Iris pigment epithelial cell (primary cell): Measurements from ENCODE around the gene TSPYL4.

ENCODE experiments used
- DNase-seq: peaks from one replicate; pipeline ENCODE4 v3.0.0-alpha.2; 2011; ENCODE audit warnings: low read depth

Gene TSPYL4

DNA sequence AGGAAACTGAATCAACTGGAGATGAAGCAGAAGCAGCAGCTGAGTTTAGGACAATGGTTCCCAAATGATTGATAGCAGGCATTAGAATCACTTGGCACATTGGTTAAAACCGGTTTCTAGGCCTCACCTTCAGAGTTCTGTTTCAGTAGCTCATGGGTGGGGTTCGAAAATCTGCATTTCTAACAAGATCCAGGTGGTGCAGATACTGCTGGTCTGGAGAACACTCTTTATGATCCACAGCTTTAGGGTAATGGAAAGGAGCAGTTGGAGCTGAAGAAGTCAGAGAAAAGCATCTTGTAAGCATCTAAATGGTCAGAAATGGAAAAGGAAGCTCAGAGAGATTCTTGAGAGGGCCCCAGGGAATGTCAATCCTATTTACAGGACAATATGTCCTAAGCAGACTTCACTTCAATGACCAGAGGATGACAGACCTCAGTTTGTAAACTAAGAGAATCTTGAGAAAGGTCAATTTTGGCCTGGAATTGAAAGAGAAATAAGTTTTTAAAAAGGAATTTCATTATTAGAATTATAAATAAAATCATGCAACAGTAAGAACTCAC, 17.4 kb upstream of the TSPYL4 start:
- DNase-seq: no peak

DNA sequence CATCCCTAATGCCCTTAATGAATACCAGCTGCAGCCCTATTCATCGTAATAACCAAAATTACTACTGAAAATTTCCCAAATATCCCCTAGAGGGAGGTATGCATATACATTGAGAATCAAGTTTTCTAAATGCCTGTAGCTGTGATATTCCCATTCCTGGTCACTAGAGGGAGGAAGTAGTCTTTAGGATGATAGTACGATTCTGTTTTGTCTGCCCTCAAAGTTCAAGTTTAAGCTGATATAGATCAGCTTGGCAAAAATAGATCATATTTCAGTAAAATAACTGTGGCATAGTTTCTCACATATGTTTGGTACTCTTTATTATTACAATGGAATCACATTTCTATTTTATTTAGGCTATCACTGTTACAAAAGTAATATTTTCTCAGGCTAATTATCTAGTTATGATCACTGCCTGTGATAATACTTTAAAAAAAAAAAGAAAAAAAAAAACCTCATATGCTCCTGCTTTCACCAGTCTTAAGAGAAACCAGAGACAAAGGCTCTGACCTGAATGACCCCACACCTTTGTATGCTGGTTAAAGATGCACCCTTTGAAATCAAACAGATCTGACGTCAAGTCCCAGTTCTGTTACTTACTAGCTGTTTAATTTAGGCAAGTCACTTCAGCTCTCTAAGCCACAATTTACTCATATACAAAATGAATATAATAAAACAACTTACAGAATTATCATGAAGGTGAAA, 14.9 kb upstream of the TSPYL4 start:
- DNase-seq: peak; percentile 83

DNA sequence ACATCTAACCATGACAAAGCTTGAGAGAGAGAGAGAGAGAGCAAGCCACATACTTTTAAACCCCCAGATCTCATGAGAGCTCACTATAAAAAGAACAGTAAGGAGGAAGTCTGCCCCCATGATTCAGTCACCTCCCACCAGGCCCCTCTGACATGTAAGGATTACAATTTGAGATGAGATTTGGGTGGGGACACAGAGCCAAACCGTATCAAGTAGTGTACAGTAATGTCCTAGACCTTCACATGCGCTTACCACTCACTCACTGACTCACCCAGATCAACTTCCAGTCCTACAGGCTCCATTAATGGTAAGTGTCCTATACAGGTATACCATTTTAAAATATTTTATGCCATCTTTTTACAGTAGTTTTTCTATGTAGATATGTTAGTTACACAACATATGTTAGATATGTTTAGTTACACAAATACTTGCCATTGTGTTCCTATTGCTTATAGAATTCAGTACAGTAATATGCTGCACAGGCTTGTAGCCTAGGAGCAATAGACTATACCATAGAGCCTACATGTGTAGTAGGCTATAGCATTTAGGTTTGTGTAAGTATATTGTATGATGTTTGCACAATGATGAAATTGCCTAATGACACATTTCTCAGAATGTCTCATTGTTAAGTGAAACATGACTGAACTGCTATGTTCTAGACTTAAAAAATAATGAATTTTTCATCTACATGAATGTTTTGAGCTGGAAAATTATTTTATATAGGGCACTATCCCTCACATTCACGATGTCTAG, 14.1 kb upstream of the TSPYL4 start:
- DNase-seq: peak; percentile 31

DNA sequence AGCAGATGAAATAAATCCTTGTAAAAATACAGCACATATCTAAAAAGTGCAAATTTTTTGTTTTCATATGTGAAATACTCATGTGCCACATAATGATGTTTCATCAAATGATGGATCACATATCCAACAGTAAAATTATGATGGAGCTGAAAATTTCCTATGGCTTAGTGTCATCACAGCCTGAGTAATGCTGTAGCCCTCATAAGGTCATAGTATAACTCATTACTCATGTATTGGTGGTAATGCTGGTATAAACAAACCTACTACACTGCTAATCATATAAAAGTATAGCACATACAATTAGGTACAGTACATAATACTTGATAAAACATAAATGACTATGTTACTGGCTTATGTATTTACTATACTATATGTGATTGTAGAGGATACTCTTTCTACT, 12.9 kb upstream of the TSPYL4 start:
- DNase-seq: peak; percentile 72

DNA sequence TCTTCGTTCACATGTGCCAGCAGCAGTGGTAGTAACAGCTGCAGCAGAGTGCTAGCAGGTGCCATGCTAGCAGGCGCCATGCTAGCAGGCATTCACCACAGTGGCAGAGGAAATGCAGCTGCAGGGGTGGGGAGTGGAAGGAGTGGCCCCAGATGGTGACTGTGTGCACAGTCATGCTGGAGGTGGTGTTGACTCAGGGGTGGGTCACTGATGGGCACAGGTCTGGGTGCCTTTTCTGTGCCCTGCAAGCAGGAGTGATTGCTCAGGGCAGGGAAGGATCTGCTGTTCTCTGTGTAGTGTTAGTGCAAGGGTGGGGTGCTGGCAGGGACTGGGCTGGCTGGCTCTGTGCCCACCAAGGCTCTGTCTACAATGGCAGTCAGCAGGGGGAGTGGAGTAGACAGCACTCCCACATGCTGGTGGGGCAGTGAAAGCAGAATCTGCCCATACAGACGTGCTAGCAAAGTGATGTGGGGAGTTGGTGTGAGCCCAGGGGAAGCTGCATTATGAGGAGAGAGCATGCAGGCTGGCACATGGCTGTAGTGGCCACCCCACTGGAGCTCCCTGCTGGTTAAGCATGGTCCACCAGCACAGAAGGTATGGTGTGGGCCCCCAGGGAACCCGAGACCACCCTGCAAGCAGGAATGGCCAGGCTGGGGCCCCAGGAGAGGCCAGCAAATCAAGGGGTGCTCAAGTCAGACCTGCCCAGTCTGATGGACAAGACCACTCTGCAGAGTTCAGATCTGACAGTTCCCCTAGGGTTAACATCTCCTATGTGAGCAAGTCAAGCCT, 11.4 kb upstream of the TSPYL4 start:
- no peak for DNase-seq

DNA sequence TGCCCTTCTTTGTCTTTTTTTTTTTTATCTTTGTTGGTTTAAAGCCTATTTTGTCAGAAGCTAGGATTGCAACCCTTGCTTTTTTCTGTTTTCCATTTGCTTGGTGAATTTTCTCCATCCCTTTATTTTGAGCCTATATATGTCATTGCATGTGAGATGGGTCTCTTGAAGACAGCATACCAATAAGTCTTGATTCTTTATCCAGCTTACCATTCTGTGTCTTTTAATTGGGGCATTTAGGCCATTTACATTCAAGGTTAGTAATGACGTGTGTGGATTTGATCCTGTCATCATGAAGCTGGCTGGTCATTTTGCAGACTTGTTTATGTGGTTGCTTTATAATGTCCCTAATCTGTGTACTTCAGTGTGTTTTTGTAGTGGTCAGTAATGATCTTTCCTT, 9.5 kb upstream of the TSPYL4 start:
- no peak for DNase-seq

DNA sequence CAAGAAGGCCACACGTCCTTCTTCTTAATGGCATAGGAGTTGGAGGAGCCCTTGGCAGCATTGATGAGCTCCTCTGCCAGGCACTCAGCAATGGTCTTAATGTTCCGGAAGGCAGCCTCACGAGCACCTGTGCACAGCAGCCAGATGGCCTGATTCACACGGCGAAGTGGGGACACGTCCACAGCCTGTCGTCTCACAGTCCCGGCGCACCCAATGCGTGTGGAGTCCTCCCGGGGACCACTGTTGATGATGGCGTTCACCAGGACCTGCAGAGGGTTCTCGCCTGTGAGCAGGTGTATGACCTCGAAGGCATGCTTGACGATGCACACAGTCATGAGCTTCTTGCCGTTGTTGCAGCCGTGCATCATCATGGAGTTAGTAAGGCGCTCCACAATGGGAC, 4.6 kb upstream of the TSPYL4 start:
- DNase-seq: no peak

DNA sequence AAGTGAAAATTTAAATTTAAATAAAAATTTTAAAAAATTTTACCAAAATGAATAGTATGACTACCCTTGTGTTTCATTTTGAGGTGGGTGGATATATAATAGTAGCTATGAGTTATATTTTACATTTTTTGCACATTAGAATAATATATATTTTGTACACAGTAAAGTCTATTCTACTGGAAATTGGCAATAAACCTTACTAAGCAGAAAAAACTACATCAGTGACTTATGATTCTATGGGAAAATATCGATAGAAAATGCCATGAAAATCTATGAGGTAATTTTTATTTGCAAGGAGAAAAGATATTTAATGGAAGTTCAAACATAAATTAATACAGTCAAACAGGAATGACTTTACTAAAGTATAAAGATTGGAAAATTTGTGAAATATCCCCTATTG, 2.8 kb upstream of the TSPYL4 start:
- DNase-seq: no peak

DNA sequence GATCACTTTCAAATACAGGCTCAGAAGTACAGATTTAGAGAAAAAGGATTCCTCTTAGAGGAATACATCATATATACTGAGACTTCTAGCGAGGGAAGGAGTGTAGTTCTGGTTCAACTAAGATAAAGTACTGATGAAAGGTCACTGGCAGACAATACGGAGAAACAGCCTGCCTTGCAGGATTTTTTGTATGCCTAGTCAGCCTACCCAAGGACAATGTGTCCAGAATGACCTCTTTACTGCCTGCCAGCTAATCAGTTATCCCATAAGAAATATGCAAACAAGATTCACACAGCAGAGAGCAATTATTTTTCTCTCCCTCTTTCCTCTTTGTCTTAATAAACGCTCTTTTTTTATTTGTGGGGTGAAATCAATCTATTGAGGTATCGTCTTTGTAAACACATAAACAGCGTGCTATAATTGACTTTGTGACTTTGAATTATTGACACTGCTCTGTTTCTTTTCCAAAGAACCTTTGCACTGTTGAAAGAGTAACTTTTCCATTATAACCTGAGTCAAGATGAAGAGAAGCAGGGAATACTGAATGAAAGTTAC, 1.4 kb upstream of the TSPYL4 start:
- DNase-seq: peak; percentile 18

DNA sequence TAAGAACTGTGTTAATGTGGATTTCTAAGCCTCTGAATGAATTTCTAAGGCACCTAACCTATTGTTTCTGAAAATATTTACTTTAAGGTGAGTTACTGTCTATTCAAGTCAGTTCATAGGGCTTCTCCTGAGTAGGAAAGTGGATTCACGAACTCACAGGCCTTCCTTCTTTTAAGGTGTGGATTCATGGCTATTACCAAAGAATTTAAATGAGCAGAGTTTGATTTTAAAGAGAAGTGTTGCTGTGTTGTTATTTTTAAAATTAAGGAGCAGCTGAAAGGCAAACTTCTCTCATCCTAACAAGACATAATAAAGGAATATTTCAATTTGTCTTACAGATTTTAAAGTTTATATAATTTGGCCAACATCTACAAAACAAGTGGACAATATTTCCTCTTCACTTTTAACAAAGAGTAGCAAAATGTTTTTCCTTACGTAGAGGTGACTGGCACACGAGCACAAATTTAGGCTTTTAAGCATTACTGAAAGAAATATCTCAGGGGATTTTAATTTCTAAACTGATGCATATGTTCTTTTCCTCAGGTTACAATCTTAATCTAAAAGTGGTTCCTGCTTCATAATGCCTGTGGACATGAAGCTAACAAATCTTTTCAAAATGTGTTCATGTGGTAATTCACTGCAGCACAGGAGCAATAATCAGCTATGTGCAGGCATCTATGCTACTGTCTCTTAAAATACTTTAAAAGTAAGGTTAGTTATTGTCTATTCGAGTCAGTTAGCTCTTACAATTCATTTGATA, 602 bp upstream of the TSPYL4 start:
- DNase-seq: no peak

DNA sequence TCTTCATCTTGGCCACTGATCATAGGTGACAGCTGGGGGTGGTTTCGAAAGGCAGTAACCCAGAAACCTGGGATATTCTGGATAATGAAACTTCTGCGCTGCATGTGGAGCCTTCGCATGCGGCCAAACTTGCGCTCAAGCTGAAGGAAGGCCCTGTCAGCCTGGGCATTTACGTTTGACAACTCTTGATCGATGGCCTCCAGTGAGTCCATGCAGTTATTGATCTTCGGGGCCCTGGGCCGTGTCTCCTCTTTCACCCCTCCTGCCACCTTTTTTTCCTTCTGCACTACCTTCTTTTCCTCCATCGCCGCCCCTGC, 729 bp downstream of the TSPYL4 start:
- no peak for DNase-seq

DNA sequence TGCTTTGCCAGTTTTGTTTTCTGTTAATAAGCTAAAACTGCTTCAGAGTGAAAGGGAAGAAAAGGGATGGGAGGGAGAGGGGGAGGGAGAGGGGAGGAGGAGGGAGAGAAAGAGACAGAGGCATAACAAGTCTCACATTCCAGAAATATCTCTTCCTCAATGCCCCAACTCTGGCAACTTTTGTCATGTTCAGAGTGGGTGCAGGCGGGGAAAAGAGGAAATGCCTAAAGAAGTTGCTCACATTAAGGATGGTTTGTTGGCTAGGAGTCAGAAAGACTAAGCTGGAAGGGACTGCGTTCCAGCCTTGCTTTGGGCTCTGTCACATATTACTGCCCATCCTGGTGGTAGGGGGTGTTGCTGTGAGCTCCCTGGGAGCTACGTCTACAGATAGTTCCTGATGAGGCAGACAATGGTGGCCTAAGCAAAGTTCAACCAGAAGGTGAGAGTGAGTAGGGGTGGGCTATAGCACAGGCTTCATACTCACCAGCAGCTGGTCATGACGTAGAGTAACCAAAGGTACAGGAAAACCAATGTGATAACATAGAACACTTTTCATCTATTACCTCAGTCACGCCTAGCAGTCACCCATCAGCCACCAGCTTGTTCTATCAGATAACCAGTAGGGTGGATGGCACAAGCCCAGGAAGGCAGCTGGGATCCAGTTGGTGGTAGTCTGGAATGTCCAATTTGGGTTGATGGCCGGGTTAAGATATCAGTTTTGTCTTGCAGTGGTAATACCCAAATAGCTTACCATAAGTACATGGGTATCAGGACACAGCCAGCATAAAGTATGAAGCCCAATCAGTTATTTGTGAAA, 2.1 kb downstream of the TSPYL4 start:
- DNase-seq: peak; percentile 71

DNA sequence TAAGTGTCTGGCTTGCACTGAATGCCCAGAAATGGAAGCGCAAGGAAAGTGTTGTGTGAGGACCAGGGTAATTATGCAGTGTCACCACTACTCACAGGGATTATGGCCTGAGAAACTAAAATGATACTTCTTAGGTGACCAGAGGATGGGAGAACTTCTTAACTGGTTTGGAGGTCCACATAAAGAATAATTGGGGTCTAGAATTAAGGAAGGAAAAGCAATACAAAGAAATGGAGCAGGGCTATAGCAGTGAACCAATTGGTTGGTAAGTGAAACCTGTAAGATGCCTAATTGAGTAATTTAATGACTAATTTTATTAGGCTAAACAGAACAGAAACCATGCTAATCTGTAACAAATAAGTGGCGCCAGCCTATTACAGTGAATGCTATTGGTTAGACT, 5.3 kb downstream of the TSPYL4 start:
- no peak for DNase-seq

DNA sequence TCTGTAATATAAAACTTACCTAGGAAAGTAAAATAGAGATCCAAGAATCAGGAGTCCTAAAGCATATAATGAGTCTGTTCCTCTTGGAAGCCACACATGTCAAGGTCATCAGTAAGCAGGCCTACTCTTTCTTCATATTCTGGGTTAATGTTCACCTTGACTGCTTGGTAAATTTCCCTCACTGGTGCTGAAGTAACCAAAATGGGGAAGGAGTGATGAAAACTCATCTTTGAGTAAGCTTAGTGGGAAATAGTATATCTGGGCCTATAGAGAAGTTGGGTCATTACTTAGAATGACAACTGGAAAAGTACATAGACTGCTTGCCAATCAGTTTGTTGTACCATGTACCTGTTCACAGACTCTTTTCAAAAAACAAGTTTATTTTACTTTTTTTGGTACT, 6.6 kb downstream of the TSPYL4 start:
- no peak for DNase-seq

DNA sequence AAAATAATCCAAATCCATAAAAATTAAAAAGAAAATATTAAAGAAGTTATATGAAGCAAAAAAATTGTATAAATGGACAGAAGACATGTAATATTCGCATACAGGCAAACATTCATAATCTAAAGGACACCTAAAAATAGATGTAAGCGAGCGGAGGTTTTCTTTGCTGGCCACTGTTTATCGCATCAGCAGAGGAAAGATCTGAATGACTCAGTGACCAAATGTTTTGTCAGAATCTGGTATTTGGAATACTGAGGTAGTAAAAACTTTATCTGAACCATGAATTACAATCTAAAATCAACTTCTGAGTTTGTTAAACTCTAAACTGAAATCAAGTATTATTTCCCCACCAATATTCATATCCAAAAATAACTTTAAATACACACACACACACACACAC, 7.8 kb downstream of the TSPYL4 start:
- DNase-seq: peak; percentile 87

DNA sequence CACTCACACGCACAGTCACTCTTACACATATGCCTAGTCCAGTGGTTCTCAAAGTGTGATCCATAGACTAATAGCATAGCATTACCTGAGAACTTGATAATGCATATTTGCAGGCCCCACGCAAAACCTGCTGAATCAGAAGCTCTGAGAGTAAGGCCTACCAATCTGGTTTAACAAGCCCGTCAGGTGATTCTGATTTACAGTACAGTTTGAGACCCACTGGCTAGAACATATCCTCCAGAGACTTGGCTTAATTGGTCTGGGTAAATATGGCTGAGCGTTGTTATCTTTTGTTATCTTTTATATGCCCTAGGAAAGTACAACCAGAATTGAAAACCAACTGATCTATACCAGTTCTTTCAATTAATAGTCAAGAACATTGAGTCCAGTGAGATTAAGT, 9.6 kb downstream of the TSPYL4 start:
- DNase-seq: no peak

DNA sequence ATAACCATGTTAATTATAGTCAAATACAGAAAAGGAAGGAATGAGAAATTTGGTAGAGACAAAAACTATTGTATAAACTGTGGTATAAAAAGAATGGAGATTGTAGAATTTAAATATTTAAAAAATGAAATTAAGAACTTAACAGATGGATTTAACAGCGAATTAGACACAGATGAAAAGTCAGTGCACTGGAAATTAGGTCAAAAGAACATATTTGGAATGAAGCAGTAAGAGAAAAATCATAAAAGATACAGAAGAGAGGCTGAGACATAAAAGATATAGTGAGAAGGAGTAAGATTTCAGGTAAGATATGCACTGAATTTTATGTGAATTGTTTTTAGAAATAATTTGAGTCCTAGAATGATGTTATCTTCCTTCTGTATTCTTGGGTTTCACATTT, 14.0 kb downstream of the TSPYL4 start:
- no peak for DNase-seq

DNA sequence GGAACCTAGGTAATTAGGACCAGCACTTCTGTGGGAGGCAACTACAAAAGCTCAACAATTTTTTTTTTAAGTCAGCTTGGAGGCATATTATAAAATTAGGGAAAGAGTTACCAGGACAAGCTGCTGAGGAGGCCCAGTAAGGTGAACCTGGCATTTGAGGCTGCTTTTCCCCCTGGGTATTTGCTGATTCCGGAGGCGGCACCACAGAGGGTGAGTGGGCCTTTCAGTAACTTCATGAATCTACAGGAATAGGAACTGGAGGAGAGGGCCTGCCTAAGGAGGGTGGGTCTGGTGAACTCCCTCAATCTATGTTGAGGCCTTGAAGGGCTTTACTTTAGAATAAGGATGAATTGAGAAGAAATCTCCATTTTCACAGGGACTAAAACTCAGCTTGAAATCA, 14.6 kb downstream of the TSPYL4 start:
- DNase-seq: no peak

DNA sequence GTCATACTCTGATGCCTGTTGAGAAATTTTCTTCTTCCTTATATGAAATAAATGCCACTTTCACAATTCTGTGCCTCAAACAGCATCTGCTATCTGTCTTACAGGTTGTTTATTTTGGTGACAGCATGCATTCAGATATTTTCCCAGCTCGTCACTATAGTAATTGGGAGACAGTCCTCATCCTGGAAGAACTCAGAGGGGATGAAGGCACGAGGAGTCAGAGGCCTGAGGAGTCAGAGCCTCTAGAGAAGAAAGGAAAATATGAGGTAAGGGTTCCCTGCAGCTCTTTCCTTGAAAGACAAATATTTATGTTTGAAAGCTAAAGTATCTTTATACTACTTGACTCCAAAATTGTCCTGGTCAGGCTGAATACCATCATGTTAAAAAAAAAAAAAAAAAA, 15.8 kb downstream of the TSPYL4 start:
- no peak for DNase-seq

DNA sequence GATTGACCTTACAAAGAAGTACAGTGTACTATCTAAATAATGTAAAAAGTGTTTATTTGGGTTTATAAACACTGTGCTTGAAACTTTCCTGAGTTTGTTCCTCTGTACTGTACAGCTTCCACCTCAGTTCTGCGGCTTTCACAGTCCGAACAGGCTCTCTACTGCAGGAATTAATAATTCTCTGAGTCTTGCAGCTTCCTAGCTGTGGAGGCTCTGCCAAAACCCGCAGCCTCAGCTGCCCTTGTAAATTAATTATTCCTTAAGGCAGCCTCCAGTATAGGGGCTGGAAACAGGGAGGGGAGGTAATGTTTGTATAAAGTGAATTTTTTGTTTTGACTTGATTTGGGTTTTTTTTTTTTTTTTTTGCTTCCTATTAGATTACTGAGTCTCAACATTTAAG, 19.2 kb downstream of the TSPYL4 start:
- no peak for DNase-seq
